ENCODE measurements around the gene ERCC4.
"Not testable (repeated sequence)": the region's sequence is repeated elsewhere in the genome, so short reads cannot be mapped to it uniquely, and the experiment has no call there.

The ERCC4 gene

DNA sequence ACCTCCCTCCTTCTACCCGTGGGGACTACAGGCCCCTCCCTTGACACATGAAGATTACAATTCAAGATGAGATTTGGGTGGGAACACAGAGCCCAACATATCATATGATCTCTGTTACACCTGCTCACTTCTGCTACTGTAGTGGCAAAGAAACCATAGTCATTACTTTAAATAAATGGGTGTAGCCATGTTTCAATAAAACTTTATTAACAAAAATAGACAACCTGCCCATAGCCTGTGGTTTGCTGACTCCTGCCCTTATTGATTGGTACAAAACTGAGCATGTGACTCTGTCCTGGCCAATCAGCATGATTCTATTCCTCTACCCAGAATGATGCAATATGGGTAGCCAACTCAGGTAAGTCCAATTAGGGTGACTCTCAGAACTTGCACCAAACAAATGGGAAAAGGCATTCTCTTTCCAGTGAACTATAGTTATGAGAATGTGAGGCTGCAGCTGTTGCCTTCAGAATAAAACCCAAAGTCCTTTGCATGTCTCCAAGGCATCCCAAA lies 15.7 kb upstream of the ERCC4 start:
- peaks cover 4% of the 10 kb centered on the region for H3K9me3 Mint-ChIP-seq
- no peak overlapping the region for H3K27ac Mint-ChIP-seq
- peaks cover 41% of the 10 kb centered on the region for H3K27me3 Mint-ChIP-seq
- no peak overlapping the region for H3K4me3 Mint-ChIP-seq
- H3K36me3 Mint-ChIP-seq (ENCODE audit: low read depth) = no peaks in the 10 kb centered on the region
- no peaks in the 10 kb centered on the region for H3K4me1 Mint-ChIP-seq (ENCODE audit: low read depth)

- peaks cover 41% of the 10 kb centered on the region for H3K27me3 Mint-ChIP-seq
- not testable (repeated sequence) for H3K27ac Mint-ChIP-seq; H3K36me3 Mint-ChIP-seq (ENCODE audit: low read depth); H3K4me3 Mint-ChIP-seq; H3K9me3 Mint-ChIP-seq; H3K4me1 Mint-ChIP-seq (ENCODE audit: low read depth)
These were observed 15.1 kb upstream of the ERCC4 start for GRCh38 chr16:13904822-13905221.

GRCh38 chr16:13906168-13907089 lies 13.5 kb upstream of the ERCC4 start:
- peaks cover 41% of the 10 kb centered on the region for H3K27me3 Mint-ChIP-seq
- H3K36me3 Mint-ChIP-seq (ENCODE audit: low read depth) = no peaks in the 10 kb centered on the region
- no peaks in the 10 kb centered on the region for H3K4me1 Mint-ChIP-seq (ENCODE audit: low read depth)
- H3K9me3 Mint-ChIP-seq = peaks cover 4% of the 10 kb centered on the region
- H3K4me3 Mint-ChIP-seq = no peak overlapping the region
- no peak overlapping the region for H3K27ac Mint-ChIP-seq

DNA sequence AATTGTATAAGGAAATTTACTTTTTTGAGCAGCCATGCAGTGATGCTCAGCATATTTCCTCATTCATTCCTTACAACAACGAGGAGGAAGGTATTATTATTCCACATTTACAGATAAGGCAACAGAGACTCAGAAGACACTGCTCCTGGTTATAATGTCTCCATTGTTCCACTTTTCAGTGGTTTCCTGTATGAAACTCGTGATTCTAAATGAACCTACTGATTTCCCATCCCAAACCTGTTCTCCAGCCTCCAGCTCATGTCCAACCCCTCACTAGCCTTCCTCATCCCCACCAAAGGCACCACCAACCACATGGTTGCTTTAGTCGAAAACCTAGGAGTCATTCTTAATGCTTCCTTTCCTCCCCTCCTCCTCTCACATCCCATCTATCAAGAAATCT lies 12.5 kb upstream of the ERCC4 start:
- Mint-ChIP-seq H3K36me3 (ENCODE audit: low read depth) (no peaks in the 10 kb centered on the region), H3K4me1 (ENCODE audit: low read depth) (no peaks in the 10 kb centered on the region), H3K27me3 (peaks cover 35% of the 10 kb centered on the region), H3K27ac (no peak overlapping the region), H3K4me3 (no peak overlapping the region), H3K9me3 (no peaks in the 10 kb centered on the region)

GRCh38 chr16:13909069-13909468 lies 10.9 kb upstream of the ERCC4 start:
- H3K36me3 Mint-ChIP-seq (ENCODE audit: low read depth) = no peaks in the 10 kb centered on the region
- peaks cover 33% of the 10 kb centered on the region for H3K27me3 Mint-ChIP-seq
- no peak overlapping the region for H3K27ac Mint-ChIP-seq
- H3K4me1 Mint-ChIP-seq (ENCODE audit: low read depth) = no peaks in the 10 kb centered on the region
- H3K9me3 Mint-ChIP-seq = no peaks in the 10 kb centered on the region
- no peak overlapping the region for H3K4me3 Mint-ChIP-seq

DNA sequence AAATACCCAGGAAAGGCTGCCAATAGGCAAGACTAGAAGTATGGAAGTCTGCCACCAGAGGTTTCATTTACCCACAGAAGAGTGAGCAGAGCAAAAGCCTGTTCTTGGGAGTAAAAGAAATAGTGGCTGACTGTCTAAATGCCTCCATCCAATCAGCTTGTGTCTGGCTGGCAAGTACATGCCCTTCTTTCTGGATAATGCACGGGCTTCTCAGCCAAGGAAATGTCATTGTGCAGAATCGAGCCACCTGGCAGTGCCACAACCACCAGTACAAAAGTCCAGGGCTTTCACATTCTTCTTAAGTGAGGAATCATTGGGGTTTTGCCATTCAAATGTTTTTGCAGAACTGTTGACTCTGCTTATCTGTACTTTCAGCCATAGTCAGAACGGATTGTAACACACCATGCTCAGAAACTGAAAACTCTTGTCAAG lies 10.1 kb upstream of the ERCC4 start:
- Mint-ChIP-seq H3K4me1 (ENCODE audit: low read depth) (no peaks in the 10 kb centered on the region), H3K9me3 (no peaks in the 10 kb centered on the region), H3K27me3 (peaks cover 30% of the 10 kb centered on the region)

DNA sequence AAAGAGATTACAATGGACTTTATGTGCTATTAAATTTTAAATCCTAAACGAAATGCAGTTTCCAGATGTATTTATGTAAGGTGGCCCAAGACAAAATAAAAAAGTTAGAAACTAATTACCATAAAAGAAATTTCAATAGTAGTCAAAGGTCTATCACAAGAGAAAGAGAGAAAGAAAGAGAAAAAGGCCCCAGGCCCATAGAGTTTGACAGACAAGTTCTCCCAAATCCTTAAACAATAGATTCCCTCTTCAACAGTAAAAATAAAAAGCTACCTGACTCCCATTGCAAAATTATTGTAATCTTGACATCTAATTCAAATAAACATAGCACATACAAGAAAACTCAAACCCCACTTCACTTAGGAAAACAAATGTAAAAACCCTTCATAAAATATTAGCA lies 8.6 kb upstream of the ERCC4 start:
- H3K27me3 Mint-ChIP-seq = peaks cover 23% of the 10 kb centered on the region
- no peaks in the 10 kb centered on the region for H3K9me3 Mint-ChIP-seq
- no peaks in the 10 kb centered on the region for H3K36me3 Mint-ChIP-seq (ENCODE audit: low read depth)
- no peaks in the 10 kb centered on the region for H3K4me1 Mint-ChIP-seq (ENCODE audit: low read depth)
- H3K4me3 Mint-ChIP-seq = no peak overlapping the region
- H3K27ac Mint-ChIP-seq = no peak overlapping the region

More for the DNA sequence above, 10.1 kb upstream of the ERCC4 start:
- Mint-ChIP-seq H3K27ac (no peak overlapping the region), H3K36me3 (ENCODE audit: low read depth) (no peaks in the 10 kb centered on the region), H3K4me3 (no peak overlapping the region)

GRCh38 chr16:13911871-13912270 lies 8.1 kb upstream of the ERCC4 start:
- Mint-ChIP-seq H3K27ac (no peak overlapping the region), H3K27me3 (peaks cover 17% of the 10 kb centered on the region), H3K9me3 (no peaks in the 10 kb centered on the region), H3K4me3 (no peak overlapping the region), H3K4me1 (ENCODE audit: low read depth) (no peaks in the 10 kb centered on the region), H3K36me3 (ENCODE audit: low read depth) (no peaks in the 10 kb centered on the region)

DNA sequence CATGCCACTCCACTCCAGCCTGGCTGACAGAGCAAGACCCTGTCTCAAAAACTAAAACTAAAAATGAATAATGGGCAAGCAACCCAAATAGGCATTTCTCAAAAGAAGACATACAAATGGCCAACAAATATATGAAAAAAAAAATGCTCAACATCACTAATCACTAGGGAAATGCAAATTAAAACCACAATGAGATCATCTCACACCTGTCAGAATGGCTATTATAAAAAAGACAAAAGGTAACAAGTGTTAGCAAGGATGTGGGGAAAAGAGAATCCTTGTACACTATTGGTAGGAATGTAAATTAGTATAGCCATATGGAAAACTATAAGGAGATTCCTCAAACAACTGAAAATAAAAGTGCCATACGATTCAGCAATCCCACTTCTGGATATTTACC lies 7.1 kb upstream of the ERCC4 start:
- Mint-ChIP-seq H3K27me3 (peaks cover 16% of the 10 kb centered on the region), H3K27ac (no peak overlapping the region), H3K4me1 (ENCODE audit: low read depth) (no peaks in the 10 kb centered on the region), H3K36me3 (ENCODE audit: low read depth) (no peaks in the 10 kb centered on the region), H3K9me3 (no peaks in the 10 kb centered on the region), H3K4me3 (no peak overlapping the region)

DNA sequence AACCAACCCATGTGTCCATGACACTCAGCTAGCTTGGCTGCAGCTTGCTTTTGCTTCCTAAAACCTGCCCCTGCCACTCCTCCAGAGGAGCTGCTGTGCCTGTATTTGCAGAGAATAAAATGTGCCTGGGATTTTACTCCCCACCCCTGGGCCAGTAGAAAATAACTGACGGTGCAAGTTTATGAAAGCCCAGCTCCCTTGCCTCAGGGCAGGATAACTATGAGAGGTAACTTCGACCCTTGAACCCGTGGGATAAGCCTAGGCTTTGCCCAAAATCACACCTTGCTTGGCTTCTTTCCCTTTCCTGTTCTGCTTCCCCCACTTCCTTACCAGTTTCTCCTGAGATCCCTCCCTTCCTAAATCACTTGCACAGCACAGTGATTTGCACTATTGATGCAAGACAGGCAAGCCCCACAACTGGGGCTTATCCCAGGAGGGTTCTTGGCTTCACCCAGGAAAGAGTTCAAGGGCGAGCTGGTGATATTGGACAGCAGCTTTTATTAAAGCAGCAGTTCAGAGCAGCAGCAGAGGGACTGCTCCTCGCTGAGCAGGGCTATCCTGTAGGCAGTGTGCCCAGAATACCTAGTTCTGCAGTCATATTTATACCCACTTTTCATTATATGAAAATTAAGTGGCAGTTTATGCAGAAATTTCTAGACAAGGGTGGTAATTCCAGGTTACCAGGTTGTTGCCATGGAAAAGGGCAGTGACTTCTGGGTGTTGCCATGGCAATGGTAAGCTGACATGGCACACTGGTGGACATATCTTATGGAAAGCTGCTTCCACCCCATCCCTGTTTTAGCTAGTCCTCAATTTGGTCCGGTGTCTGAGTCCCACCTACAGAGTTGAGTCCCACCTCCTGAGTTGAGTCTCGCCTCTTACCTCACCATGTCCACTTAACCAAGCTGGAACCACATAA lies 6.3 kb upstream of the ERCC4 start:
- Mint-ChIP-seq H3K27me3 (peaks cover 9% of the 10 kb centered on the region), H3K9me3 (no peaks in the 10 kb centered on the region), H3K4me1 (ENCODE audit: low read depth) (no peaks in the 10 kb centered on the region), H3K36me3 (ENCODE audit: low read depth) (no peaks in the 10 kb centered on the region), H3K27ac (no peak overlapping the region), H3K4me3 (no peak overlapping the region)

DNA sequence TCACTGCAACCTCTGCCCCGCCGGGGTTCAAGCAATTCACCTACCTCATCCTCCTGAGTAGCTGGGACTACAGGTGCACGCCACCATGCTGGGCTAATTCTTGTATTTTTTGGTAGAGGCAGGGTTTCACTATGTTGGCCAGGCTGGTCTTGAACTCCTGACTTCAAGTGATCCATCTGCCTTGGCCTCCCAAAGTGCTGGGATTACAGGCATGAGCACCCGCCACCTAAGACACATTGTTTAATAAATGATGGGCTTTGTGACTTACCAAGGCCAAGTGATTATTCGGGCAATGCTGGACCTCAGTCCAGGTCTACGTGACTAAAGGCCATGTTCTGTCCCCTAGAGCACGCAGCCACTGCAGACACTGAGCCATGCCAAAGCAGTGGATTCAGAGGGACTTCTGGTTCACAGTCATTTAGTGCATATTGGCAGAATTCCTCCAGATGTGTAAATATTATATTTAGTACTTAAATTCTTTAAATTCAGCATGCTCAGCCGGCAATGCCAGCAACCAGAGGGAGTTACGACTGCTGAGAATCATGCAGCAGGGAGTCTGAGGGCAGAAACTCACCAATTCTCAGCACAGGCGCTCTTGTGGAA lies 4.8 kb upstream of the ERCC4 start:
- no peaks in the 10 kb centered on the region for H3K9me3 Mint-ChIP-seq
- no peak overlapping the region for H3K4me3 Mint-ChIP-seq
- peaks cover 7% of the 10 kb centered on the region for H3K27me3 Mint-ChIP-seq

GRCh38 chr16:13919330-13919682 lies 648 bp upstream of the ERCC4 start:
- H3K27me3 Mint-ChIP-seq = peaks cover 4% of the 10 kb centered on the region
- H3K36me3 Mint-ChIP-seq (ENCODE audit: low read depth) = peaks cover 5% of the 10 kb centered on the region

More for the DNA sequence above, 4.8 kb upstream of the ERCC4 start:
- H3K36me3 Mint-ChIP-seq (ENCODE audit: low read depth) = no peaks in the 10 kb centered on the region
- H3K27ac Mint-ChIP-seq = no peak overlapping the region
- peaks cover 7% of the 10 kb centered on the region for H3K4me1 Mint-ChIP-seq (ENCODE audit: low read depth)

GRCh38 chr16:13920510-13920818 lies 510 bp downstream of the ERCC4 start:
- Mint-ChIP-seq H3K4me1 (ENCODE audit: low read depth) (peaks cover 24% of the 10 kb centered on the region), H3K9me3 (no peaks in the 10 kb centered on the region), H3K36me3 (ENCODE audit: low read depth) (peaks cover 12% of the 10 kb centered on the region), H3K27me3 (peaks cover 4% of the 10 kb centered on the region), H3K4me3 (peak overlapping the region; percentile 93), H3K27ac (peak overlapping the region; percentile 94)

More at GRCh38 chr16:13919330-13919682, 648 bp upstream of the ERCC4 start:
- Mint-ChIP-seq H3K4me3 (peak overlapping the region; percentile 93), H3K27ac (peak overlapping the region; percentile 59), H3K4me1 (ENCODE audit: low read depth) (peaks cover 24% of the 10 kb centered on the region), H3K9me3 (no peaks in the 10 kb centered on the region)

DNA sequence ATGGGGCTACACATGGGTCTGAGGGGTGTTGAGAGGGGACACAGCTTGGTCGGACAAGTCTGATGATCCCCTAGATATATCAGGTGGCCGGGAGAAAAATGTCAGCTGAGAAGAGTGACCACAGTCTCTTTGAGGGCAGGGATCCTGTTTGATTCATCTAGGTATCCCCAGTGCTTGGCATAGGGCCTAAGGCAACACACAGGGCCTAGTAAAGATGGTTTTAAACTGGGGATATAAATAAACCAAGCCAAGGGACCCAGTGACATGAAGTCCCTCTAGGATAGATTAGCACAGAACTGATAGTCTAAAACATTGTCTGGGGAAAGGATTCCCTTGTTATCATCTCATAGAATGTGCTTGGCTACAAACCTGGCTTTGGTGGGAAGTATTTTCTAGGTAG lies 1.4 kb downstream of the ERCC4 start:
- peaks cover 12% of the 10 kb centered on the region for H3K36me3 Mint-ChIP-seq (ENCODE audit: low read depth)
- peaks cover 4% of the 10 kb centered on the region for H3K27me3 Mint-ChIP-seq
- peaks cover 24% of the 10 kb centered on the region for H3K4me1 Mint-ChIP-seq (ENCODE audit: low read depth)
- H3K4me3 Mint-ChIP-seq = peak overlapping the region; percentile 93
- H3K9me3 Mint-ChIP-seq = no peaks in the 10 kb centered on the region
- H3K27ac Mint-ChIP-seq = peak overlapping the region; percentile 94

Data from stimulated activated naive CD8-positive, alpha-beta T cell treated with anti-CD3 and anti-CD28 coated beads, Interleukin-15, Interleukin-2, amounts not matched to agents 100 ng/mL and 50 ng/mL, for 24 hours (primary cell).